CD14-positive monocyte (primary cell): Measurements from ENCODE around the gene LRP1-AS. TPM values are rescaled to one million over a fixed set of nuclear protein-coding genes. Genes with fewer than 3 reads are reported as not detected.

Experiments used
- DNase-seq, 3 donors: peaks; one replicate each; pipeline ENCODE4 v3.0.0-alpha.2; 2011 to 2022
- H2AFZ ChIP-seq: 2 replicates; pipeline ENCODE4 v1.6.0; 2012; ENCODE audit warnings: mild to moderate bottlenecking, low read depth, low read length, inconsistent platforms; ENCODE audit not compliant: insufficient read depth, poor library complexity, severe bottlenecking
- H3K27ac ChIP-seq, 2 donors: 1 replicate in 1 of 2; 2 replicates in 1 of 2; pipeline ENCODE4 v1.5.1; 2012 to 2013; ENCODE audit warnings: low read length in 2 of 2, control low read depth in 1 of 2, inconsistent platforms in 1 of 2, low read depth in 1 of 2, mild to moderate bottlenecking in 1 of 2
- H3K27me3 ChIP-seq, 2 donors: one replicate each; pipeline versions ENCODE4 v1.6.0 to v1.6.1; 2011 to 2013; ENCODE audit warnings: low read length in 2 of 2; ENCODE audit not compliant: control insufficient read depth in 2 of 2, insufficient read depth in 2 of 2
- H3K36me3 ChIP-seq, 2 donors: replicated peaks in 1 of 2; 1 replicate in 1 of 2; 2 replicates in 1 of 2; pipeline versions ENCODE4 v1.5.1 to v1.6.1; 2012 to 2013; ENCODE audit warnings: low read length in 2 of 2, control low read depth in 1 of 2, inconsistent platforms in 1 of 2, mild to moderate bottlenecking in 1 of 2; ENCODE audit not compliant: insufficient read depth in 2 of 2, control insufficient read depth in 1 of 2
- H3K4me1 ChIP-seq, 2 donors: 1 replicate in 1 of 2; 2 replicates in 1 of 2; pipeline versions ENCODE4 v1.5.1 to v1.6.1; 2012 to 2013; ENCODE audit warnings: low read length in 2 of 2, control low read depth in 1 of 2, inconsistent platforms in 1 of 2, mild to moderate bottlenecking in 1 of 2, moderate library complexity in 1 of 2; ENCODE audit not compliant: insufficient read depth in 2 of 2, control insufficient read depth in 1 of 2
- H3K4me2 ChIP-seq: replicated peaks from 2 replicates; pipeline ENCODE3; 2012; ENCODE audit warnings: low read length, moderate library complexity, mild to moderate bottlenecking; ENCODE audit not compliant: poor library complexity, severe bottlenecking; ENCODE audit errors: extremely low read depth
- H3K4me3 ChIP-seq, 3 experiments: fragments of 200-600 bp in 1 of 3; sonication (generic) in 1 of 3; replicated peaks in 1 of 3; 1 replicate in 2 of 3; 2 replicates in 1 of 3; pipeline ENCODE4 v1.5.1; 2011 to 2013; ENCODE audit warnings: low read length in 3 of 3, mild to moderate bottlenecking in 3 of 3, control low read depth in 2 of 3, low read depth in 2 of 3, inconsistent platforms in 1 of 3, moderate library complexity in 1 of 3
- H3K79me2 ChIP-seq: 2 replicates; pipeline ENCODE4 v1.6.0; 2012; ENCODE audit warnings: mild to moderate bottlenecking, control low read depth, inconsistent platforms, low read length, moderate library complexity; ENCODE audit not compliant: insufficient read depth
- H3K9ac ChIP-seq: 2 replicates; pipeline ENCODE4 v1.6.0; 2017; ENCODE audit warnings: low read length, mild to moderate bottlenecking; ENCODE audit not compliant: insufficient read depth, poor library complexity, severe bottlenecking
- H3K9me3 ChIP-seq, 2 donors: replicated peaks in 1 of 2; 1 replicate in 1 of 2; 2 replicates in 1 of 2; pipeline versions ENCODE4 v1.5.1 to v1.6.1; 2012 to 2013; ENCODE audit warnings: low read length in 2 of 2, control low read depth in 1 of 2; ENCODE audit not compliant: control insufficient read depth in 1 of 2, insufficient read depth in 1 of 2
- H4K20me1 ChIP-seq: 2 replicates; pipeline ENCODE4 v1.6.0; 2012; ENCODE audit warnings: mild to moderate bottlenecking, low read length, control low read depth, moderate library complexity; ENCODE audit not compliant: insufficient read depth
- H3K27ac Mint-ChIP-seq, 7 donors: one replicate each; pipeline ENCODE4 v1.8.0; 2020; ENCODE audit warnings: mild to moderate bottlenecking in 7 of 7, mixed read lengths in 7 of 7, moderate library complexity in 6 of 7, inconsistent platforms in 2 of 7
- H3K27me3 Mint-ChIP-seq, 3 donors: one replicate each; pipeline ENCODE4 v1.8.0; 2021 to 2022; ENCODE audit warnings: low read depth in 3 of 3, mild to moderate bottlenecking in 3 of 3, mixed read lengths in 3 of 3, moderate library complexity in 3 of 3, inconsistent platforms in 1 of 3
- H3K36me3 Mint-ChIP-seq, 2 donors: one replicate each; pipeline ENCODE4 v1.8.0; 2020; ENCODE audit warnings: mixed read lengths in 2 of 2, inconsistent platforms in 1 of 2, mild to moderate bottlenecking in 1 of 2
- H3K4me1 Mint-ChIP-seq: one replicate; pipeline ENCODE4 v1.8.0; 2020; ENCODE audit warnings: mild to moderate bottlenecking, mixed read lengths
- H3K4me3 Mint-ChIP-seq, 2 donors: one replicate each; pipeline ENCODE4 v1.8.0; 2020; ENCODE audit warnings: mild to moderate bottlenecking in 2 of 2, mixed read lengths in 2 of 2, moderate library complexity in 1 of 2
- H3K9me3 Mint-ChIP-seq, 7 donors: one replicate each; pipeline ENCODE4 v1.8.0; 2020 to 2022; ENCODE audit warnings: mixed read lengths in 7 of 7, mild to moderate bottlenecking in 6 of 7, moderate library complexity in 6 of 7, inconsistent platforms in 2 of 7
- WGBS: methylation state at CpG from one replicate; pipeline ENCODE4 v1.1.5; 2013; ENCODE audit warnings: missing lambda C conversion rate; ENCODE audit not compliant: insufficient coverage; 5-methylcytosine and 5-hydroxymethylcytosine counted together
- intact Hi-C, 2 donors: fragments of 100-400 bp; cut with micrococcal nuclease; formaldehyde crosslinking; loops; one replicate each; pipeline versions ENCODE4 v1.15.0 to v1.15.1; 2023
- polyA plus RNA-seq, 3 donors: library from polyadenylated mRNA; depleted of rRNA in 1 of 3; unstranded in 2 of 3; stranded (reverse) in 1 of 3; fragments of 300-500 nt in 2 of 3; fragments of >200 nt in 1 of 3; fragmentation: Illumina TruSeq in 2 of 3; gene quantifications; 1 replicate in 2 of 3; 2 replicates in 1 of 3; pipeline ENCODE4 v1.2.3, GENCODE V29; 2012 to 2021
- TF ChIP-seq, protein P1 (sequence below): fragments of 200-600 bp; IDR thresholded peaks from one replicate; pipeline ENCODE4 v1.8.0; 2022; ENCODE audit warnings: antibody characterized with exemption, mild to moderate bottlenecking

Gene LRP1-AS
- polyA plus RNA-seq, 3 donors, result 0.35 to 1.5 TPM; not detected in 1

DNA sequence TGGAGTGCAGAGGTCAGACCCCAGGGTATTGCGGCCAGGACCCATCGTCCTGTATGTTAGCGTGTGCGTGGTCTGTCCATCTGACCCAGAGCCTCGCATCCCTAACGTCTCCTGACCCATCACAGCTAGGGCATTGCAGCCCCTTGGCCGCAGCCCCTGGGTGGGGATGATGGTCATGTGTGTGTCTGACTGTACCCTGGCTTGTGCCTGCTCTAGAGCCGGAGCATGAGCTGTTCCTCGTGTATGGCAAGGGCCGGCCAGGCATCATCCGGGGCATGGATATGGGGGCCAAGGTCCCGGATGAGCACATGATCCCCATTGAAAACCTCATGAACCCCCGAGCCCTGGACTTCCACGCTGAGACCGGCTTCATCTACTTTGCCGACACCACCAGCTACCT lies 10.8 kb upstream of the LRP1-AS start:
- no peak overlapping the region for H3K9ac ChIP-seq
- H3K79me2 ChIP-seq, result peaks cover 28% of the 10 kb centered on the region
- peak overlapping the region; percentile 51 to 59 for H3K4me3 Mint-ChIP-seq
- H3K27ac Mint-ChIP-seq, result peak overlapping the region; percentile 77 to 91 (median 88)
- no peaks in the 10 kb centered on the region for H3K27me3 ChIP-seq
- H3K4me2 ChIP-seq, result peak overlapping the region; percentile 54
- H3K9me3 Mint-ChIP-seq, result no peaks in the 10 kb centered on the region
- peaks cover 0 to 5% (median 2%) of the 10 kb centered on the region in 3 donors for H3K27me3 Mint-ChIP-seq
- peaks cover 96% of the 10 kb centered on the region for H3K4me1 Mint-ChIP-seq
- H3K36me3 ChIP-seq, result peaks cover 74 to 91% of the 10 kb centered on the region in 2 donors
- peak overlapping the region in 1 of 3 experiments; percentile 30 for H3K4me3 ChIP-seq
- DNase-seq, result no peak
- H2AFZ ChIP-seq, result no peak overlapping the region
- peaks cover 59% of the 10 kb centered on the region for H4K20me1 ChIP-seq
- intact Hi-C loops, result no loop called here
- H3K4me1 ChIP-seq, result peaks cover 85 to 97% of the 10 kb centered on the region in 2 donors
- peaks cover 86 to 99% of the 10 kb centered on the region in 2 donors for H3K36me3 Mint-ChIP-seq
- TF ChIP-seq, protein P1, sequence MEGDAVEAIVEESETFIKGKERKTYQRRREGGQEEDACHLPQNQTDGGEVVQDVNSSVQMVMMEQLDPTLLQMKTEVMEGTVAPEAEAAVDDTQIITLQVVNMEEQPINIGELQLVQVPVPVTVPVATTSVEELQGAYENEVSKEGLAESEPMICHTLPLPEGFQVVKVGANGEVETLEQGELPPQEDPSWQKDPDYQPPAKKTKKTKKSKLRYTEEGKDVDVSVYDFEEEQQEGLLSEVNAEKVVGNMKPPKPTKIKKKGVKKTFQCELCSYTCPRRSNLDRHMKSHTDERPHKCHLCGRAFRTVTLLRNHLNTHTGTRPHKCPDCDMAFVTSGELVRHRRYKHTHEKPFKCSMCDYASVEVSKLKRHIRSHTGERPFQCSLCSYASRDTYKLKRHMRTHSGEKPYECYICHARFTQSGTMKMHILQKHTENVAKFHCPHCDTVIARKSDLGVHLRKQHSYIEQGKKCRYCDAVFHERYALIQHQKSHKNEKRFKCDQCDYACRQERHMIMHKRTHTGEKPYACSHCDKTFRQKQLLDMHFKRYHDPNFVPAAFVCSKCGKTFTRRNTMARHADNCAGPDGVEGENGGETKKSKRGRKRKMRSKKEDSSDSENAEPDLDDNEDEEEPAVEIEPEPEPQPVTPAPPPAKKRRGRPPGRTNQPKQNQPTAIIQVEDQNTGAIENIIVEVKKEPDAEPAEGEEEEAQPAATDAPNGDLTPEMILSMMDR, result no peak
- no peaks in the 10 kb centered on the region for H3K9me3 ChIP-seq
- WGBS, result 87% methylated on average over 7 of the region's 16 CpGs
- peak overlapping the region; percentile 68 to 71 for H3K27ac ChIP-seq

DNA sequence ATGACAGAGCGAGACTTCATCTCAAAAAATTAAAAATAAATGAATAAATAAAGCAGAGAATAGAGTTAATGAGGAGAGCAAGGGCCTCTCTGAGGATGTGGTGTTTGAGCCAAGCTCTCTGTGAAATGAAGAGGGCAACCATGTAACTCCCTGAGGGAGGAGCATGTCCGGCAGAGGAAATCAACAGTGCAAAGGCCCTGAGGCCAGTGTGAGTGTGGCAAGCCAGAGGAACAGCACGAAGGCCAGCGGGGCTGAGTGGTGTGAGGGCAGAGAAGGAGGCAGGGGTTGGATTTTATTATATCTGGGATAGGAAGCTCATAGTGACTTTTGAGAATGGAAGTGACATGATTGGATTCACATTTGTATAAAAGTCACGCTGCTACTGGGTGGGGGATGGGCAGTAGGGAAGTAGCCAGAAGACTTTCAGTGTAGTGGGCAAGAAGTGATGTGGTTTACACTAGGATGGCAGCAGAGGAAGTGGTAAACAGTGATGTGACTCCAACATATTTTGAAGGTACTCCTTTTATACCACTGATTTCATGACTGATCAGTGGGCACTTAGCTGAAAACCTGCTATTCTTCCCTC lies 10.3 kb upstream of the LRP1-AS start:
- H3K27me3 ChIP-seq, result no peaks in the 10 kb centered on the region
- TF ChIP-seq, protein P1, result no peak
- peaks cover 56% of the 10 kb centered on the region for H4K20me1 ChIP-seq
- H3K27ac Mint-ChIP-seq, result peak overlapping the region; percentile 79 to 91 (median 88)
- peak overlapping the region; percentile 68 to 71 for H3K27ac ChIP-seq
- H3K9me3 Mint-ChIP-seq, result no peaks in the 10 kb centered on the region
- H3K4me1 ChIP-seq, result peaks cover 85 to 97% of the 10 kb centered on the region in 2 donors
- H3K4me1 Mint-ChIP-seq, result peaks cover 97% of the 10 kb centered on the region
- peaks cover 71 to 86% of the 10 kb centered on the region in 2 donors for H3K36me3 ChIP-seq
- no peaks in the 10 kb centered on the region for H3K9me3 ChIP-seq
- H3K4me3 ChIP-seq, result peak overlapping the region in 1 of 3 experiments; percentile 30
- peaks cover 85 to 99% of the 10 kb centered on the region in 2 donors for H3K36me3 Mint-ChIP-seq
- peak overlapping the region; percentile 54 for H3K4me2 ChIP-seq
- intact Hi-C loops, result no loop called here
- no peak overlapping the region for H2AFZ ChIP-seq
- peaks cover 28% of the 10 kb centered on the region for H3K79me2 ChIP-seq
- H3K9ac ChIP-seq, result no peak overlapping the region
- H3K4me3 Mint-ChIP-seq, result peak overlapping the region; percentile 51 to 59
- 29% methylated on average over 3 of the region's 5 CpGs for WGBS
- H3K27me3 Mint-ChIP-seq, result peaks cover 0 to 4% (median 2%) of the 10 kb centered on the region in 3 donors
- peak; percentile 53 to 62 (median 59) for DNase-seq
